NCI-H446 (cell line): Measurements from ENCODE around the gene OSGEPL1.
A peak's percentile ranks its signal among the peaks of the same experiment; 100 is the strongest.
"Not testable (repeated sequence)": the region's sequence is repeated elsewhere in the genome, so short reads cannot be mapped to it uniquely, and the experiment has no call there.

Source experiments
- DNase-seq, 2 experiments: peaks; one replicate each; lab custom pipeline; 2025; lab: John Stamatoyannopoulos, UW

Gene OSGEPL1

DNA sequence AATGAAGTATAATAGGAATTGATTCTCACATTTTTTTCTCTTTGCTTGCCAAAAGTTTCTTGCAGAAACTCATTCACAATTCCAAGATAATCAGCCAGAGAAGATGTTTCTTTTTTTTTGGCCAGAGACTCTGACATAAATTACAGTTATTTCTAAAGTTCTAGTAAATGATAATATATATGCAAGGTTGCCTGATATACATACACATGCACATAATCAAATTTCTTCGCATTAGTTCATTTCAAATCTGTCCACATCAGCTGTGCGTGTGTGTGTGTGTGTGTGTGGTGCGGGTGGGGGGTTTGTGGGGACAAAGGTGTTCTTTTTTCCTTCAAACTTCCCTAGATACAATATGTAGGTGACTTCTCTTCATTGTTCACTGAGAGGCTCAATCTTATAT lies 33.2 kb downstream of the OSGEPL1 start:
- DNase-seq = no peak

DNA sequence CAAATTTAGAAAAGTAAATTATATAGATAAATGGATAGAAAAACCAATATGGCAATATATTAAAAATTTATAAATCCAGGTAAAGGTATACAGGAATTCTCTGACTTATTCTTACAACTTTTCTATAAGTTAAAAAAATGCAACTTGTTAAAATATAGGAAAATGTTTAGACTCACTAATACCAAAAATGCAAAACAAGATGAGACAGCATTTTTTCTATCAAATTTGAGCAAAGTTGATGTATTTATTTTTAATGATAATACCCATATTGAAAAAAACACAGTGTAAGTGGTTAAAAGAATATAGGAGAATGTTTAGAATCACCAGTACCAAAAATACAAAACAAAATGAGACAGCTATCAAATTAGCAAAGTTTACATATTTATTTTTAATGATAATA lies 35.7 kb downstream of the OSGEPL1 start:
- DNase-seq = no peak

DNA sequence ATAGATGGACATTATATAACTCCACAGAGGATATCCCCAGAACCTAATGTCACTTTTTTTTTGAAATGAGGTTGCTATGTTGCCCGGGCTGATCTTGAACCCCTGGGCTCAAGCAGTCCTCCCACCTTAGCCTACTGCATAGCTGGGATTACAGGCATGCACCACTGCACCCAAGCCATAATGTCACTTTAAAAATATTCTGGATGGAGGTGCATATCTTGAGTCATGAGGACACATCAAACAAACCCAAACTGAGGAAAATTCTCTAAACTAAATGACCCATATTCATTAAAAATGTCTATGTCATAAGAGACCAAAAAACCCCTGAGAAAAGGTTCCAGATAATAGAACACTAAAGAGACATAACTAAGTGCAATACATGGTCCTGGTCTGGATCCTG lies 36.3 kb downstream of the OSGEPL1 start:
- no peak for DNase-seq

DNA sequence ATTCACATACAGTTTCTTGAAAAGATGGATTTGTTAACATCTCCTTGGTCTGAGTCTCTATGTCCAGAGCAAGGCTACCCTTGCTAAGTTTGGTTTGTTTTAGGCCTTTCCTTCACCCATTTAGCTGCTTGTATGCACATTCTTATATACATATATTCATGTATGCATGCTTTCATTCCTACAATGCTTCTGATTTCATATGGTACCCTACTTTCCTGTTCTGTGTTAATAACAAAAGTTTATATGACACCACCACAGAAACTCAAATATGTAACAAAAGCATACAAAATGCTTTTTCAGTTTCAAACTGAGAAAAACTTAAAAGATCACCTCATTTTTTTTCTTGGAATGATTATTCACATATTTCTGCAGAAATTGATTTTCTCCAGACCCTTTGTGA lies 39.4 kb downstream of the OSGEPL1 start:
- DNase-seq = no peak

DNA sequence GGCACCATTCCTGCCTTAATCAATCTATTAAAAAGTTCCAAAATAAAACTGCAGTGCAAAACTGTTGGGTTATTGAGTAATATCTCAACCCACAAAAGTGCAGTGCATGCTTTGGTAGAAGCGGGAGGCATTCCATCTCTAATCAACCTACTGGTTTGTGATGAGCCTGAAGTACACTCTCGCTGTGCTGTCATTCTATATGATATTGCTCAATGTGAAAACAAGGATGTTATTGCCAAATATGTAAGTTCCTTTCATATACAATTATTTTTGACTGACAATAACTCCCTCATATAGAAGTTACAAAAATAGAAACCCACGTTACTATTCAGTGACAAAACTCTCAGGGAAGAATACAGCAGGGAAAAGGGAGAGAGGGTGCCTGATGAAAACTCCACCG lies 43.0 kb downstream of the OSGEPL1 start:
- no peak for DNase-seq

DNA sequence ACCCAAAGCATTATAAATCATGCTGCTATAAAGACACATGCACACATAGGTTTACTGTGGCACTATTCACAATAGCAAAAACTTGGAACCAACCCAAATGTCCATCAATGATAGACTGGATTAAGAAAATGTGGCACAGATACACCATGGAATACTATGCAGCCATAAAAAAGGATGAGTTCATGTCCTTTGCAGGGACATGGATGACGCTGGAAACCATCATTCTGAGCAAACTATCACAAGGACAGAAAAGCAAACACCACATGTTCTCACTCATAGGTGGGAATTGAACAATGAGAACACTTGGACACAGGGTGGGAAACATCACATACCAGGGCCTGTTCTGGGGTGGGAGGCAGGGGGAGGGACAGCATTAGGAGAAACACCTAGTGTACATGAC lies 45.0 kb downstream of the OSGEPL1 start:
- DNase-seq = not testable (repeated sequence)

DNA sequence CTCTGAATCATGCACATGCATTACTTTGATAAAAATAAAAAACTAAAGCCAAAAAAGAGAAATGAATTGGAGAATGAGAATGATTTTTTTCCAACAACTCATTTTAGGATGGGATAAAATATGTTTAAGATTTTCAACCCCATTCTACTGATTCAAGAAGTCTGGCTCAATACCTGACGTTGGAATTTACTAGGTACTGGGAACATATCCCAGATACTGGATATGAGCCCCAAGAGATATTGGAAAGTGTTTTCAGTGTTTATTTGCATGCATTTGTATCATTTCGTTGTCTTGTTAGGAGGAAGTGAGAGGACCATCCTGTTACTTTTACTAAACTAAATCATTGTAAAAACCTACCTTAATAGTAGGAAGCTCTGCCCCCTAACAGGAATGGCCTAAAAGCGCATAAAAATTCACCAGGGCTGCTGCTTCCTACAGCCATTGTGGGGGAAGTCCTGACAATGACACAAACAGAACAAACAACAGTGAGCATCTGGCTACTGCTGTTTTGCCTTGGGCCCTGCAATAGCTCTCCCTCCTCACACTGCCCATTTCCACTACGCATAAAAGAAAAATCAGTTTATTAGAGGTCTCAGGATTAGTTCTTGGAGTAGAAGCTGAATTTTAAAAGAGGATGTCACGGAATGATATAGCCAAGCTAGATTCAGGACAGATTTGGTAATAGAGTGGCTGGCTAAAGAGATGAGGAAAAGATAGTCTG lies 52.9 kb downstream of the OSGEPL1 start:
- DNase-seq = no peak

DNA sequence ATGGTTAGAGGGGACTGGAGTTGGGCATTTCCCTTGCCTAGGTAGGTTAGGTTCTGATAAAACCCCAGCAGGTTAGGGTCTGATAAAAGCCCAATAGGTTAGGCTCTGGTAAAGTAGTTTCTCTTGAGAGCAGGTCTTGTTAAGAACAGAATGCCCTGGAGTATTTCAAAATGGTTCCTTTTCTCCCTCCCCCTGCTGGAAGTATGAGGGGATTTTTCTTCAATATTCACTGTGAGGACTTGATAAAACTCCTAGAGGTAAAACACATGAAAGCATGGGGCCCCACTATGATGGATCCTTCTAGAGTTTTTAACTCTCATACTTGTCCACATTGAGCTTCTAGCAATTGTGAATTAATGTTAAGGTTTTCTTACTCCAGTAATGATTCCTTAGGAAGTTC lies 60.5 kb downstream of the OSGEPL1 start:
- no peak for DNase-seq

DNA sequence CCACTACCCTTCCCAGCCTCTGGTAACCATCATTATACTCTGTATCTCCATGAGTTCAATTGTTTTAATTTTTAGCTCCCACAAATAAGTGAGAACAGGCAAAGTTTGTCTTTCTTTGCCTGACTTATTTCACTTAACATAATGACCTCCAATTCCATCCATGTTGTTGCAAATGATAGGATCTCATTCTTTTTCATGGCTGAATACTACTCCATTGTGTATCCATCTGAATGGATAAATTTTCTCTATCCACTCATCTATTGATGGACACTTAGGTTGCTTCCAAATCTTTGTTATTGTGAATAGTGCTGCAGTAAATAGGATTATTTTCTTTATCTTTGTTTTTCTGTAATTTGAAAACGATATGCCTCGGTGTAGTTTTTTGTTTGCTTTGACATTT lies 61.9 kb downstream of the OSGEPL1 start:
- no peak for DNase-seq

DNA sequence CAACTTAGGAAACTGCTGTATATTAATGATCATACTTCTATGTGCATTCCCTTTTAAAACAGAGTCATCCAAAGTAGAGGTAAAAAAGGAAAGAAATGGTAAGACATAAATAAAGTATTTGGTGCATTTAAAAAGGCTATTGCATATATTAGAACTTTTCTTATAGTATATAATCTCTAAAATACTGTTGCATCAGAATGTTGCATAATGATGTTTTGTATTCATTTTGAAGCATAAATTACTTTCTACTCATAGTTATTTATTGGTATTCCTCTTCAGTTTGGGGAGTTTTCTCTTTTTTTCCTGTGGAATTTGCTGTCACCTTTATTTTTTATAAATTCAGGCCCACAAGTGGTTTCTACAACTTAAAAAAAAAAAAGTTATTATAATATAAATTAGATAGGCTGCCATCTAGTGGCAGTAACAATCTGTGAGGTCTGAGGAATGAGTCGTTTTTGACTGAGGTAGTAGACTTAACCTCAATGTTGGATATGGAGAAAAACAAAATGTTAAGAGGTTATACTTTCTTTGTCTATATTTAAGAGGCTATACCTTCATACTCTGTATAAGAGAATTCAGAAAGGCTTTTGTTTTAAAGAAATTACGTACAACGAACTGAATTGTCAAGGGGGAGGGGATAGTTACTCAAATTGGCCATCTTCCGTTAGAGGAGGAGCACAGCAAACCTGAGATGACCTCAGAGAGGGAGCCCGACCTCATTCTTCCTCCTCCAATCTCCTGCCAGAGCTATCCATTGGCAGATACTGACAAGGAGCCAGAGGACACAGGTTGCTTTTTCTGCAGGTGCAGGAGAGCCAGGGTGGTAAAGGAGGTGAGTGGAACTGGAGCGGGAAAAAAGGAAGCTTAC lies 64.3 kb downstream of the OSGEPL1 start:
- peak in 1 of 2 experiments; percentile 15 for DNase-seq
